GM12892 (cell line): ENCODE data around the gene PLCG2.

Experiments
- POLR2A ChIP-seq: IDR thresholded peaks from 2 replicates; pipeline ENCODE4 v1.6.1; 2011; ENCODE audit warnings: low read depth, low read length, control low read depth
- TAF1 ChIP-seq: IDR thresholded peaks from 2 replicates; pipeline ENCODE4 v1.6.1; 2011; ENCODE audit warnings: low read depth, mild to moderate bottlenecking, control low read depth, low read length, borderline replicate concordance

DNA sequence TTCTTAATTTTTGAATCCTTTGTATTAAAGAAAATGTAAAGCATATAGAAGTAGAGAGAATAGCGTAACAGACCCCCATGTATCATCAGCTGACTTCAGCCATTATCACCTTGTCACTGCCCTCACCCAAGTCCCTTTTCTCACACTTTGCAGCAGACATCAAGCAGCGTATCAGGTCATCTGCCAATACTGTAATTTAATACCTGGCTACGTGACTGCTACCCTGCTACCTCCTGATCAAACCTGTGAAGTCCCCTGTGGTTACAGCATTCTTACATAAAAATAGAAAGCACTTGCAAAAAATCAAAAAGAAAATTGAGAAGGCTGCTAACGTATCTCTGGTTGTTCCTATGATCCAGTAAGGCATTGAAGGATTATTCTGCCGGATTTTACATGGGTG, 96.4 kb downstream of the PLCG2 start:
- TF ChIP-seq POLR2A (no peak), TAF1 (no peak)
